GM11168 (cell line): Measurements from ENCODE around the gene ZBTB20.

ENCODE experiments used
- in situ Hi-C: fragments of 300-500 bp; cut with MboI; formaldehyde crosslinking; loops from one replicate; pipeline ENCODE4 v1.12.0; 2022; ENCODE audit warnings: low sequenced_read_pairs; ENCODE audit not compliant: unreplicated experiment

ZBTB20 gene

GRCh38 chr3:114380233-114380651 lies 766.8 kb downstream of the ZBTB20 start:
- in situ Hi-C loops: no loop called here

- in situ Hi-C loops: no loop called here
Measured at GRCh38 chr3:114379266-114379665, 767.8 kb downstream of the ZBTB20 start.

GRCh38 chr3:114378760-114379159 lies 768.3 kb downstream of the ZBTB20 start:
- in situ Hi-C loops: no loop called here

GRCh38 chr3:114377426-114377825 lies 769.7 kb downstream of the ZBTB20 start:
- in situ Hi-C loops: no loop called here

GRCh38 chr3:114376516-114377185 lies 770.4 kb downstream of the ZBTB20 start:
- in situ Hi-C loops: no loop called here

- in situ Hi-C loops: no loop called here
Measured at GRCh38 chr3:114375608-114376421, 771.3 kb downstream of the ZBTB20 start.

- in situ Hi-C loops: no loop called here
Measured at GRCh38 chr3:114374433-114374990, 772.6 kb downstream of the ZBTB20 start.

- in situ Hi-C loops: no loop called here
Measured at GRCh38 chr3:114370537-114371174, 776.4 kb downstream of the ZBTB20 start.

- in situ Hi-C loops: no loop called here
Measured at GRCh38 chr3:114365909-114366308, 781.2 kb downstream of the ZBTB20 start.

- in situ Hi-C loops: no loop called here
Measured at GRCh38 chr3:114364806-114365654, 782.1 kb downstream of the ZBTB20 start.

- in situ Hi-C loops: no loop called here
Measured at GRCh38 chr3:114363554-114364202, 783.4 kb downstream of the ZBTB20 start.

- in situ Hi-C loops: no loop called here
Measured at GRCh38 chr3:114362815-114363214, 784.3 kb downstream of the ZBTB20 start.

- in situ Hi-C loops: no loop called here
Measured at GRCh38 chr3:114361391-114361790, 785.7 kb downstream of the ZBTB20 start.

- in situ Hi-C loops: no loop called here
Measured at GRCh38 chr3:114356525-114356924, 790.6 kb downstream of the ZBTB20 start.

GRCh38 chr3:114356066-114356465 lies 791.0 kb downstream of the ZBTB20 start:
- in situ Hi-C loops: no loop called here

GRCh38 chr3:114355653-114356052 lies 791.4 kb downstream of the ZBTB20 start:
- in situ Hi-C loops: no loop called here

- in situ Hi-C loops: no loop called here
Measured at GRCh38 chr3:114351822-114352145, 795.3 kb downstream of the ZBTB20 start.

GRCh38 chr3:114351123-114351821 lies 795.8 kb downstream of the ZBTB20 start:
- in situ Hi-C loops: no loop called here

- in situ Hi-C loops: no loop called here
Measured at GRCh38 chr3:114350690-114351089, 796.4 kb downstream of the ZBTB20 start.
